ENCODE results near the gene USO1. TPM values are rescaled to one million over a fixed set of nuclear protein-coding genes. Genes with fewer than 3 reads are reported as not detected.

USO1 gene
- total and polyA plus RNA-seq, 9 of the 15 experiments (the other 6 are each of a cell fraction or from before 2014, with no cell fraction given), result 19.3 to 97.8 (median 48.5) TPM

GRCh38 chr4:75723163-75724065 lies 963 bp upstream of the USO1 start (continued):
- TF ChIP-seq CHD7 (IDR thresholded peaks at IDR 0.05; ENCODE audit: low read depth, low read length), result no peak
- TF ChIP-seq TSHZ1 (CRISPR knock-in tag; IDR thresholded peaks at IDR 0.05), result no peak
- TF ChIP-seq E2F1 (CRISPR knock-in tag; IDR thresholded peaks at IDR 0.05), result peak; percentile 17; the same call in 1 of the 2 replicates
- 0 out of 2 replicates have a peak, but pooled peaks have one; percentile 42 for TF ChIP-seq ZZZ3 (IDR thresholded peaks at IDR 0.05)
